HPDE6-E6E7 (cell line): Measurements from ENCODE around the gene PRKCSH.

Source experiments
- DNase-seq: peaks from one replicate; pipeline ENCODE4 v3.0.0; 2011; ENCODE audit warnings: missing footprints; ENCODE audit errors: extremely low spot score

PRKCSH gene

GRCh38 chr19:11499220-11499726, 63.8 kb downstream of the PRKCSH start:
- no peak for DNase-seq

GRCh38 chr19:11499890-11500420, 64.5 kb downstream of the PRKCSH start:
- no peak for DNase-seq
